IMR-90 (cell line): Measurements from ENCODE around the gene HYAL4.
"Not testable (repeated sequence)": the region's sequence is repeated elsewhere in the genome, so short reads cannot be mapped to it uniquely, and the experiment has no call there.

Experiments used
- CTCF ChIP-seq: conservative IDR thresholded peaks from 2 replicates; pipeline ENCODE4 v1.5.1; 2012; ENCODE audit warnings: mild to moderate bottlenecking, low read depth, low read length, improper control_type of control experiment
- RAD21 ChIP-seq: IDR thresholded peaks from 2 replicates; pipeline ENCODE4 v1.6.1; 2012; ENCODE audit warnings: low read length, improper control_type of control experiment
- RFX5 ChIP-seq: IDR thresholded peaks from 2 replicates; pipeline ENCODE4 v1.8.0; 2012; ENCODE audit warnings: low read depth, mild to moderate bottlenecking, low read length, moderate library complexity

DNA sequence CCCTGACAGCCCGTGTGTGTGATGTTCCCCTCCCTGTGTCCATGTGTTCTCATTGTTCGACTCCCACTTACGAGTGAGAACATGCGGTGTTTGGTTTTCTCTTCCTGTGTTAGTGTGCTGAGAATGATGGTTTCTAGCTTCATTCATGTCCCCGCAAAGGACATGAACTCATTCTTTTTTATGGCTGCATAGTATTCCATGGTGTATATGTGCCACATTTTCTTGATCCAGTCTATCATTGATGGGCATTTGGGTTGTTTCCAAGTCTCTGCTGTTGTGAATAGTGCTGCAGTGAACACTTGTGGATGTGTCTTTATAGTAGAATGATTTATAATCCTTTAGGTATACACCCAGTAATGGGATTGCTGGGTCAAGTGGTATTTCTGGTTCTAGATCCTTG, 6.4 kb downstream of the HYAL4 start:
- TF ChIP-seq CTCF, RAD21, RFX5: not testable (repeated sequence)
